ENCODE results near the gene KDM4B. TPM values are rescaled to one million over a fixed set of nuclear protein-coding genes. Genes with fewer than 3 reads are reported as not detected.
A peak's percentile ranks its signal among the peaks of the same experiment; 100 is the strongest.

Gene KDM4B
- polyA plus RNA-seq, 3 donors, result 6.4 to 22.7 (median 12.7) TPM

- 83% methylated on average over 19 of the region's 21 CpGs for WGBS (ENCODE audit: insufficient coverage)
- peaks cover 2% of the 10 kb centered on the region for H3K4me1 Mint-ChIP-seq
- intact Hi-C loops (cut with micrococcal nuclease), result no loop called here
These were observed 155.4 kb downstream of the KDM4B start for GRCh38 chr19:5124111-5124855.

DNA sequence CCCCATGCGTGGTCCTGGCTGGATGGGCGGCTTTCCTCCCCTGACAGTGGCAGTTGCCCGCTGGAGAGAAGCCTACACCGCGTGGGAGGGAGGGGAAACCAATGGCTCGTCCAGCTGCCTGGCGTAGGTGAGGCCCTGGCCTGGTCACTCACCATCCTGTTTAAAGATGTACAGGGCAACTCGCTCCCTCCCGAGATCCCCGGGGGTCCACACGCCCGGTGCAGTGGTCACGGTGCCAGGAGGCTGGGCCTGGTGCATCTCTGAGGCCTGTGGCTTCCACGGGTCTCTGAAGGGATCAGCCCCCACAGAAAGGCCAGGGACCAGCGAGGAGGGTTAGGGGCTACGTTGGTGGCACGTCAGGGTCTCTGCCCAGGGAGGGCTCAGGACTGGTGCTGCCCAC is 156.5 kb downstream of the KDM4B start:
- 72% methylated on average over 12 of the region's 17 CpGs for WGBS (ENCODE audit: insufficient coverage)
- Histone ChIP-seq H3K9ac (ENCODE audit: insufficient read depth, low read length, poor library complexity, severe bottlenecking) (no peak overlapping the region), H3K79me2 (ENCODE audit: insufficient read depth, low read length) (no peaks in the 10 kb centered on the region), H3K36me3 (replicated peaks in 1 of 2; ENCODE audit: control insufficient read depth in 1 of 2, insufficient read depth in 2 of 2, low read length in 2 of 2) (peaks cover 21 to 32% of the 10 kb centered on the region in 2 donors), H3K27me3 (ENCODE audit: control insufficient read depth in 2 of 2, insufficient read depth in 2 of 2, low read length in 2 of 2) (no peaks in the 10 kb centered on the region), H3K4me1 (ENCODE audit: control insufficient read depth in 1 of 2, insufficient read depth in 2 of 2, low read length in 2 of 2) (peaks cover 0 to 4% of the 10 kb centered on the region in 2 donors), H3K27ac (ENCODE audit: low read depth in 1 of 2, low read length in 2 of 2) (no peak overlapping the region), H3K4me3 (replicated peaks in 1 of 3; ENCODE audit: low read depth in 2 of 3, low read length in 3 of 3) (no peak overlapping the region), H2AFZ (ENCODE audit: insufficient read depth, low read depth, low read length, poor library complexity, severe bottlenecking) (no peak overlapping the region), H4K20me1 (ENCODE audit: insufficient read depth, low read length) (peaks cover 84% of the 10 kb centered on the region), H3K9me3 (replicated peaks in 1 of 2; ENCODE audit: control insufficient read depth in 1 of 2, insufficient read depth in 1 of 2, low read length in 2 of 2) (no peaks in the 10 kb centered on the region), H3K4me2 (replicated peaks; ENCODE audit: extremely low read depth, low read length, poor library complexity, severe bottlenecking) (no peak overlapping the region)
- peaks cover 6 to 30% (median 10%) of the 10 kb centered on the region in 3 donors for H3K27me3 Mint-ChIP-seq (ENCODE audit: low read depth in 3 of 3)
- H3K36me3 Mint-ChIP-seq, result peaks cover 48 to 59% of the 10 kb centered on the region in 2 donors
- no peak for TF ChIP-seq CTCF (IDR thresholded peaks at IDR 0.05)
- intact Hi-C loops (cut with micrococcal nuclease), result no loop called here
- peaks cover 11% of the 10 kb centered on the region for H3K4me1 Mint-ChIP-seq
- no peak overlapping the region for H3K4me3 Mint-ChIP-seq
- peaks cover 0 to 2% (median 0%) of the 10 kb centered on the region in 7 donors for H3K9me3 Mint-ChIP-seq
- H3K27ac Mint-ChIP-seq, result no peak overlapping the region
- no peak for DNase-seq

More at GRCh38 chr19:5124111-5124855, 155.4 kb downstream of the KDM4B start:
- Histone ChIP-seq H3K4me1 (ENCODE audit: control insufficient read depth in 1 of 2, insufficient read depth in 2 of 2, low read length in 2 of 2) (no peaks in the 10 kb centered on the region), H3K9ac (ENCODE audit: insufficient read depth, low read length, poor library complexity, severe bottlenecking) (no peak overlapping the region), H4K20me1 (ENCODE audit: insufficient read depth, low read length) (peaks cover 76% of the 10 kb centered on the region), H3K79me2 (ENCODE audit: insufficient read depth, low read length) (no peaks in the 10 kb centered on the region), H3K27me3 (ENCODE audit: control insufficient read depth in 2 of 2, insufficient read depth in 2 of 2, low read length in 2 of 2) (no peaks in the 10 kb centered on the region), H3K4me3 (replicated peaks in 1 of 3; ENCODE audit: low read depth in 2 of 3, low read length in 3 of 3) (no peak overlapping the region), H3K9me3 (replicated peaks in 1 of 2; ENCODE audit: control insufficient read depth in 1 of 2, insufficient read depth in 1 of 2, low read length in 2 of 2) (no peaks in the 10 kb centered on the region), H2AFZ (ENCODE audit: insufficient read depth, low read depth, low read length, poor library complexity, severe bottlenecking) (no peak overlapping the region), H3K27ac (ENCODE audit: low read depth in 1 of 2, low read length in 2 of 2) (no peak overlapping the region), H3K4me2 (replicated peaks; ENCODE audit: extremely low read depth, low read length, poor library complexity, severe bottlenecking) (no peak overlapping the region), H3K36me3 (replicated peaks in 1 of 2; ENCODE audit: control insufficient read depth in 1 of 2, insufficient read depth in 2 of 2, low read length in 2 of 2) (peaks cover 31 to 42% of the 10 kb centered on the region in 2 donors)
- peaks cover 45 to 57% of the 10 kb centered on the region in 2 donors for H3K36me3 Mint-ChIP-seq
- H3K27ac Mint-ChIP-seq, result peak overlapping the region in 1 of 7 donors; percentile 46
- H3K9me3 Mint-ChIP-seq, result no peaks in the 10 kb centered on the region
- no peak for DNase-seq
- no peak overlapping the region for H3K4me3 Mint-ChIP-seq
- TF ChIP-seq CTCF (IDR thresholded peaks at IDR 0.05), result no peak
- peaks cover 3 to 20% (median 6%) of the 10 kb centered on the region in 3 donors for H3K27me3 Mint-ChIP-seq (ENCODE audit: low read depth in 3 of 3)

Data from CD14-positive monocyte (primary cell).